ENCODE data around the gene DOCK9. TPM values are rescaled to one million over a fixed set of nuclear protein-coding genes. Genes with fewer than 3 reads are reported as not detected.

Gene DOCK9
- polyA plus RNA-seq, 1 donor (not counting 4 experiments of a cell fraction or from before 2014, with no cell fraction given): 110 TPM

GRCh38 chr13:98854448-98854847 lies 123.4 kb downstream of the DOCK9 start:
- Histone ChIP-seq H3K27ac (ENCODE audit: control insufficient read depth, insufficient read depth, low read length) (no peak overlapping the region), H3K4me1 (ENCODE audit: control insufficient read depth, extremely low read depth, insufficient read depth, low read length) (no peaks in the 10 kb centered on the region), H3K36me3 (ENCODE audit: control insufficient read depth in 2 of 2, extremely low read depth in 1 of 2, insufficient read depth in 2 of 2, low read length in 2 of 2) (peaks cover 4 to 12% of the 10 kb centered on the region in 2 experiments), H3K27me3 (ENCODE audit: control insufficient read depth, extremely low read depth, insufficient read depth, low read length) (no peaks in the 10 kb centered on the region), H3K79me2 (ENCODE audit: control insufficient read depth, insufficient read depth, low read length) (no peaks in the 10 kb centered on the region), H3K4me2 (ENCODE audit: control insufficient read depth, extremely low read depth, insufficient read depth, low read depth, low read length) (no peak overlapping the region), H3K4me3 (ENCODE audit: control insufficient read depth in 2 of 3, extremely low read depth in 1 of 3, insufficient read depth in 2 of 3, low read depth in 1 of 3, low read length in 3 of 3) (no peak overlapping the region), H4K20me1 (ENCODE audit: control insufficient read depth, extremely low read depth, insufficient read depth, low read length) (no peaks in the 10 kb centered on the region), H3K9me3 (ENCODE audit: control insufficient read depth, low read depth, low read length) (no peaks in the 10 kb centered on the region), H2AFZ (ENCODE audit: control insufficient read depth, low read length) (no peak overlapping the region), H3K9me1 (ENCODE audit: control insufficient read depth, extremely low read depth, insufficient read depth, low read length) (no peaks in the 10 kb centered on the region), H3K9ac (ENCODE audit: control insufficient read depth, extremely low read depth, insufficient read depth, low read length) (no peak overlapping the region)
- TF ChIP-seq, protein P1, sequence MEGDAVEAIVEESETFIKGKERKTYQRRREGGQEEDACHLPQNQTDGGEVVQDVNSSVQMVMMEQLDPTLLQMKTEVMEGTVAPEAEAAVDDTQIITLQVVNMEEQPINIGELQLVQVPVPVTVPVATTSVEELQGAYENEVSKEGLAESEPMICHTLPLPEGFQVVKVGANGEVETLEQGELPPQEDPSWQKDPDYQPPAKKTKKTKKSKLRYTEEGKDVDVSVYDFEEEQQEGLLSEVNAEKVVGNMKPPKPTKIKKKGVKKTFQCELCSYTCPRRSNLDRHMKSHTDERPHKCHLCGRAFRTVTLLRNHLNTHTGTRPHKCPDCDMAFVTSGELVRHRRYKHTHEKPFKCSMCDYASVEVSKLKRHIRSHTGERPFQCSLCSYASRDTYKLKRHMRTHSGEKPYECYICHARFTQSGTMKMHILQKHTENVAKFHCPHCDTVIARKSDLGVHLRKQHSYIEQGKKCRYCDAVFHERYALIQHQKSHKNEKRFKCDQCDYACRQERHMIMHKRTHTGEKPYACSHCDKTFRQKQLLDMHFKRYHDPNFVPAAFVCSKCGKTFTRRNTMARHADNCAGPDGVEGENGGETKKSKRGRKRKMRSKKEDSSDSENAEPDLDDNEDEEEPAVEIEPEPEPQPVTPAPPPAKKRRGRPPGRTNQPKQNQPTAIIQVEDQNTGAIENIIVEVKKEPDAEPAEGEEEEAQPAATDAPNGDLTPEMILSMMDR (optimal IDR thresholded peaks at IDR 0.05 in 1 of 3, IDR thresholded peaks at IDR 0.05 in 1 of 3, conservative IDR thresholded peaks at IDR 0.05 in 1 of 3; ENCODE audit: extremely low read depth in 1 of 3, insufficient read depth in 2 of 3, low read length in 3 of 3): no peak
- no peak for TF ChIP-seq EZH2 (IDR thresholded peaks at IDR 0.05; ENCODE audit: low read length)
- DNase-seq (ENCODE audit: low read depth, low spot score) (no peak), FAIRE-seq (no peak)
- dilution Hi-C loops (cut with MboI; ENCODE audit: extremely low pct_ligation_motif_present, low sequenced_read_pairs): no loop called here

DNA sequence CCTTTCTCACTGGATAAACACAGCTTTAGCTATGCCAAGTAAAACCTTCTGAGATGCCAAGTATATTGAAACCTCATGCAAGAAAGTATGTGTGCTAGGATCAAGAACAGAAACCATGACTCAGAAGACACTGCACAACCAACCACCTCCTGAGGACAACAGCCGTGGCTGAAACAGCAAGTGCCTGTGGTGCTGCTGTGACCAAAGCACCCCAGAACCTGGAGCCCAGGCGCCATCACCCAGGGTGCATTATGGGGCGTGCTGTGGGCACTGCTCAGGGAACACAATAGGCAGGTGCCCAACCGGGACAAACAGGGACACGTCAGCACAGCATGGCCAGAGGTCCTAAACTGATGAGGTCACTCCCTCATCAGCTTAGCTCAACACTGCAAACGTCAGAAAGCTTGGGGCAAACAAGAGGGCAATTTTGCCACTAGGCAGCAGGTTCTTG lies 124.1 kb downstream of the DOCK9 start:
- H3K27ac ChIP-seq (ENCODE audit: control insufficient read depth, insufficient read depth, low read length): no peak overlapping the region
- no peaks in the 10 kb centered on the region for H4K20me1 ChIP-seq (ENCODE audit: control insufficient read depth, extremely low read depth, insufficient read depth, low read length)
- H3K9me3 ChIP-seq (ENCODE audit: control insufficient read depth, low read depth, low read length): no peaks in the 10 kb centered on the region
- DNase-seq (ENCODE audit: low read depth, low spot score): no peak
- no peak overlapping the region for H3K4me2 ChIP-seq (ENCODE audit: control insufficient read depth, extremely low read depth, insufficient read depth, low read depth, low read length)
- peaks cover 4 to 12% of the 10 kb centered on the region in 2 experiments for H3K36me3 ChIP-seq (ENCODE audit: control insufficient read depth in 2 of 2, extremely low read depth in 1 of 2, insufficient read depth in 2 of 2, low read length in 2 of 2)
- no peaks in the 10 kb centered on the region for H3K9me1 ChIP-seq (ENCODE audit: control insufficient read depth, extremely low read depth, insufficient read depth, low read length)
- TF ChIP-seq EZH2 (IDR thresholded peaks at IDR 0.05; ENCODE audit: low read length): no peak
- TF ChIP-seq, protein P1 (optimal IDR thresholded peaks at IDR 0.05 in 1 of 3, IDR thresholded peaks at IDR 0.05 in 1 of 3, conservative IDR thresholded peaks at IDR 0.05 in 1 of 3; ENCODE audit: extremely low read depth in 1 of 3, insufficient read depth in 2 of 3, low read length in 3 of 3): no peak
- H3K9ac ChIP-seq (ENCODE audit: control insufficient read depth, extremely low read depth, insufficient read depth, low read length): no peak overlapping the region
- H3K79me2 ChIP-seq (ENCODE audit: control insufficient read depth, insufficient read depth, low read length): no peaks in the 10 kb centered on the region
- H3K4me3 ChIP-seq (ENCODE audit: control insufficient read depth in 2 of 3, extremely low read depth in 1 of 3, insufficient read depth in 2 of 3, low read depth in 1 of 3, low read length in 3 of 3): no peak overlapping the region
- dilution Hi-C loops (cut with MboI; ENCODE audit: extremely low pct_ligation_motif_present, low sequenced_read_pairs): no loop called here
- no peaks in the 10 kb centered on the region for H3K27me3 ChIP-seq (ENCODE audit: control insufficient read depth, extremely low read depth, insufficient read depth, low read length)
- peak; percentile 65 for FAIRE-seq
- H2AFZ ChIP-seq (ENCODE audit: control insufficient read depth, low read length): no peak overlapping the region
- no peaks in the 10 kb centered on the region for H3K4me1 ChIP-seq (ENCODE audit: control insufficient read depth, extremely low read depth, insufficient read depth, low read length)

Measured in keratinocyte (primary cell).